ENCODE data around the gene TEKT3. TPM values are rescaled to one million over a fixed set of nuclear protein-coding genes. Genes with fewer than 3 reads are reported as not detected.

Gene TEKT3
- total and polyA plus RNA-seq, 9 of the 15 experiments (the other 6 are each of a cell fraction or from before 2014, with no cell fraction given), result not detected

DNA sequence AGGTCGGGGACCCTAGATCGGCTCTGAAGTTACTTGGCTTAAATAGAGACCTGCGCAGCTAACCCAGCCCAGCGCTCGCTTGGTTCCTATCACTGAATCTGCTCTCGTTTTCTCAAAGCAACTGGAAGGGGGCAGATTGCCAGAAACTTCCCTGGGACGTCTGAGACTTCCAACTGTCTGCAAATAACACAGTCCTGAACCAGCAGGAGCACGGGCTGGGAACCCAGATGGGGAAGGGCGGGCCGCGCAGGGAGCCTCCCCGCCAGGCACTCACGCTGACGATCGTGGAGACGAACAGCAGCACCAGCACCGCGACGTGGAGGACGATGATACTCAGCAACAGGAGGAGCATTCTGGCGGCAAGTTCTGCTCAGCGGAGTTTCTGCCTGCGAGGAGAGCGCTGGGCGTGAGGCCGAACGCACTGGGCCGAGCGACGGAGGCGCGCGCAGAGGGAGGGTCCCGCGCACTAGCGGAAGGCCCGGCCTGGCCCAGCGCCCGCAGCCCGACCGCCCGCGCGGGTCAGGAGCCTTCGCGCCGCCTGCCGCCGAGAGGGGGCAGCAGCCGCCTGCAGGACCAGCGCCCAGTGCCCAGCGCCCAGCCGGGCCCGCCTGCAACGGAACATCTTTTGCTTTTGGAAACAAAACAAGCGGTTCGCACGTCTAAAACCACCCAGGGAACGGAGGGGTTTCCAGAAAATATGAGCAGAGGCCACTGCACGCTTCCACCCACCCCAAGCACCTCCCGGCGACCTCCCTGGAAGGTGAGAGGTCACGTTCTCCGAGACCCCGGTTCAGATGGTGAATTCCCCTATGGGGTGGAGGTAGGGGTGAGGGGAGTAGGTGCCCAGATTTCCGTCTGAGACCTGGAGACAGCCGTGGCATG is 80.8 kb downstream of the TEKT3 start (continued):
- TF ChIP-seq, protein P1, sequence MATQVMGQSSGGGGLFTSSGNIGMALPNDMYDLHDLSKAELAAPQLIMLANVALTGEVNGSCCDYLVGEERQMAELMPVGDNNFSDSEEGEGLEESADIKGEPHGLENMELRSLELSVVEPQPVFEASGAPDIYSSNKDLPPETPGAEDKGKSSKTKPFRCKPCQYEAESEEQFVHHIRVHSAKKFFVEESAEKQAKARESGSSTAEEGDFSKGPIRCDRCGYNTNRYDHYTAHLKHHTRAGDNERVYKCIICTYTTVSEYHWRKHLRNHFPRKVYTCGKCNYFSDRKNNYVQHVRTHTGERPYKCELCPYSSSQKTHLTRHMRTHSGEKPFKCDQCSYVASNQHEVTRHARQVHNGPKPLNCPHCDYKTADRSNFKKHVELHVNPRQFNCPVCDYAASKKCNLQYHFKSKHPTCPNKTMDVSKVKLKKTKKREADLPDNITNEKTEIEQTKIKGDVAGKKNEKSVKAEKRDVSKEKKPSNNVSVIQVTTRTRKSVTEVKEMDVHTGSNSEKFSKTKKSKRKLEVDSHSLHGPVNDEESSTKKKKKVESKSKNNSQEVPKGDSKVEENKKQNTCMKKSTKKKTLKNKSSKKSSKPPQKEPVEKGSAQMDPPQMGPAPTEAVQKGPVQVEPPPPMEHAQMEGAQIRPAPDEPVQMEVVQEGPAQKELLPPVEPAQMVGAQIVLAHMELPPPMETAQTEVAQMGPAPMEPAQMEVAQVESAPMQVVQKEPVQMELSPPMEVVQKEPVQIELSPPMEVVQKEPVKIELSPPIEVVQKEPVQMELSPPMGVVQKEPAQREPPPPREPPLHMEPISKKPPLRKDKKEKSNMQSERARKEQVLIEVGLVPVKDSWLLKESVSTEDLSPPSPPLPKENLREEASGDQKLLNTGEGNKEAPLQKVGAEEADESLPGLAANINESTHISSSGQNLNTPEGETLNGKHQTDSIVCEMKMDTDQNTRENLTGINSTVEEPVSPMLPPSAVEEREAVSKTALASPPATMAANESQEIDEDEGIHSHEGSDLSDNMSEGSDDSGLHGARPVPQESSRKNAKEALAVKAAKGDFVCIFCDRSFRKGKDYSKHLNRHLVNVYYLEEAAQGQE (IDR thresholded peaks at IDR 0.05; ENCODE audit: borderline replicate concordance), result peak; percentile 71
- TF ChIP-seq, protein P1 (CRISPR knock-in tag; IDR thresholded peaks at IDR 0.05; ENCODE audit: low read depth), result no peak
- TF ChIP-seq GABPA (tag; conservative IDR thresholded peaks at IDR 0.05; ENCODE audit: low read depth), result 0 out of 2 replicates have a peak, but pooled peaks have one; percentile 28
- TF ChIP-seq ZNF76 (CRISPR knock-in tag; IDR thresholded peaks at IDR 0.05; ENCODE audit: borderline replicate concordance), result no peak
- no peak for TF ChIP-seq ZNF644 (tag; IDR thresholded peaks at IDR 0.05; ENCODE audit: low read depth)
- TF ChIP-seq ATF7 (IDR thresholded peaks at IDR 0.05), result 0 out of 2 replicates have a peak, but pooled peaks have one; percentile 15
- TF ChIP-seq, protein P2, sequence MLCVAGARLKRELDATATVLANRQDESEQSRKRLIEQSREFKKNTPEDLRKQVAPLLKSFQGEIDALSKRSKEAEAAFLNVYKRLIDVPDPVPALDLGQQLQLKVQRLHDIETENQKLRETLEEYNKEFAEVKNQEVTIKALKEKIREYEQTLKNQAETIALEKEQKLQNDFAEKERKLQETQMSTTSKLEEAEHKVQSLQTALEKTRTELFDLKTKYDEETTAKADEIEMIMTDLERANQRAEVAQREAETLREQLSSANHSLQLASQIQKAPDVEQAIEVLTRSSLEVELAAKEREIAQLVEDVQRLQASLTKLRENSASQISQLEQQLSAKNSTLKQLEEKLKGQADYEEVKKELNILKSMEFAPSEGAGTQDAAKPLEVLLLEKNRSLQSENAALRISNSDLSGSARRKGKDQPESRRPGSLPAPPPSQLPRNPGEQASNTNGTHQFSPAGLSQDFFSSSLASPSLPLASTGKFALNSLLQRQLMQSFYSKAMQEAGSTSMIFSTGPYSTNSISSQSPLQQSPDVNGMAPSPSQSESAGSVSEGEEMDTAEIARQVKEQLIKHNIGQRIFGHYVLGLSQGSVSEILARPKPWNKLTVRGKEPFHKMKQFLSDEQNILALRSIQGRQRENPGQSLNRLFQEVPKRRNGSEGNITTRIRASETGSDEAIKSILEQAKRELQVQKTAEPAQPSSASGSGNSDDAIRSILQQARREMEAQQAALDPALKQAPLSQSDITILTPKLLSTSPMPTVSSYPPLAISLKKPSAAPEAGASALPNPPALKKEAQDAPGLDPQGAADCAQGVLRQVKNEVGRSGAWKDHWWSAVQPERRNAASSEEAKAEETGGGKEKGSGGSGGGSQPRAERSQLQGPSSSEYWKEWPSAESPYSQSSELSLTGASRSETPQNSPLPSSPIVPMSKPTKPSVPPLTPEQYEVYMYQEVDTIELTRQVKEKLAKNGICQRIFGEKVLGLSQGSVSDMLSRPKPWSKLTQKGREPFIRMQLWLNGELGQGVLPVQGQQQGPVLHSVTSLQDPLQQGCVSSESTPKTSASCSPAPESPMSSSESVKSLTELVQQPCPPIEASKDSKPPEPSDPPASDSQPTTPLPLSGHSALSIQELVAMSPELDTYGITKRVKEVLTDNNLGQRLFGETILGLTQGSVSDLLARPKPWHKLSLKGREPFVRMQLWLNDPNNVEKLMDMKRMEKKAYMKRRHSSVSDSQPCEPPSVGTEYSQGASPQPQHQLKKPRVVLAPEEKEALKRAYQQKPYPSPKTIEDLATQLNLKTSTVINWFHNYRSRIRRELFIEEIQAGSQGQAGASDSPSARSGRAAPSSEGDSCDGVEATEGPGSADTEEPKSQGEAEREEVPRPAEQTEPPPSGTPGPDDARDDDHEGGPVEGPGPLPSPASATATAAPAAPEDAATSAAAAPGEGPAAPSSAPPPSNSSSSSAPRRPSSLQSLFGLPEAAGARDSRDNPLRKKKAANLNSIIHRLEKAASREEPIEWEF (CRISPR knock-in tag; IDR thresholded peaks at IDR 0.05), result no peak
- TF ChIP-seq POLR2H (tag; IDR thresholded peaks at IDR 0.05; ENCODE audit: low read depth), result no peak
- TF ChIP-seq TGIF2 (CRISPR knock-in tag; IDR thresholded peaks at IDR 0.05), result no peak
- TF ChIP-seq, protein P3, sequence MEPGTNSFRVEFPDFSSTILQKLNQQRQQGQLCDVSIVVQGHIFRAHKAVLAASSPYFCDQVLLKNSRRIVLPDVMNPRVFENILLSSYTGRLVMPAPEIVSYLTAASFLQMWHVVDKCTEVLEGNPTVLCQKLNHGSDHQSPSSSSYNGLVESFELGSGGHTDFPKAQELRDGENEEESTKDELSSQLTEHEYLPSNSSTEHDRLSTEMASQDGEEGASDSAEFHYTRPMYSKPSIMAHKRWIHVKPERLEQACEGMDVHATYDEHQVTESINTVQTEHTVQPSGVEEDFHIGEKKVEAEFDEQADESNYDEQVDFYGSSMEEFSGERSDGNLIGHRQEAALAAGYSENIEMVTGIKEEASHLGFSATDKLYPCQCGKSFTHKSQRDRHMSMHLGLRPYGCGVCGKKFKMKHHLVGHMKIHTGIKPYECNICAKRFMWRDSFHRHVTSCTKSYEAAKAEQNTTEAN (CRISPR knock-in tag; IDR thresholded peaks at IDR 0.05), result no peak
- no peak for TF ChIP-seq RFX7 (CRISPR knock-in tag; IDR thresholded peaks at IDR 0.05)
- no peak for TF ChIP-seq RBM39 (optimal IDR thresholded peaks at IDR 0.05; ENCODE audit: low read depth, low read length)

All from K562 (cell line).